ENCODE measurements around the gene OGFOD1. TPM values are rescaled to one million over a fixed set of nuclear protein-coding genes. Genes with fewer than 3 reads are reported as not detected.

Gene OGFOD1
- total and polyA plus RNA-seq, 2 donors (not counting 3 experiments of a cell fraction or from before 2014, with no cell fraction given), result 26.6 to 54.8 TPM

DNA sequence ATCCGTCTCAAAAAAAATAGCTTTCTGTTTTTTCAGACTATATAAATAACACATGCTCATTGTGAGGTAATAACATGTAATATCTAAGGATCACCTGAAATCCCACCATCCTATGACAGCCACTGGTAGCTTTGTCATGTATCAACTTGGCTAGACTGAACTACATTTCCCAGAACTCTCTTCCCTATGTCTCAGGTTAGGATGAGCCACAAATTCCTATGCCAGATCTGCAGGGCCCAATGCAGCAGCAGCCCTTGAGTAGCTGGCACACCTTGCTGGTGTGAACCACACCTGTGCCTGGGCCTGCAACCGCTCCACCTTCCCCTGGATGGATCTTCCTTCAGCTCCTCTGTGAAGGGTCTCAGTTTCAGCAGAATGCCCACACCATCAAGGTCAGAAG lies 28.1 kb downstream of the OGFOD1 start:
- H3K4me2 ChIP-seq (ENCODE audit: insufficient read depth, low read length), result no peak overlapping the region
- H3K4me3 ChIP-seq (replicated peaks in 1 of 3; ENCODE audit: insufficient read depth in 1 of 3, low read depth in 1 of 3, low read length in 3 of 3), result no peak overlapping the region
- peaks cover 6% of the 10 kb centered on the region for H3K4me1 ChIP-seq (ENCODE audit: control insufficient read depth, extremely low read depth, insufficient read depth, low read length)
- H3K9ac ChIP-seq (replicated peaks; ENCODE audit: extremely low read depth, insufficient read depth, low read length), result no peak overlapping the region
- BruUV-seq (replicated peaks), result no TSS peak
- intact Hi-C loops (cut with micrococcal nuclease) (loop anchor here (10.0 kb wide), 1 partner anchor 225 kb away; no protein-coding TSS in a partner anchor), dilution Hi-C loops (cut with MboI; ENCODE audit: extremely low pct_ligation_motif_present, low sequenced_read_pairs) (no loop called here)
- POLR2A ChIA-PET, result no interaction called here
- H3K9me1 ChIP-seq (replicated peaks; ENCODE audit: control insufficient read depth, extremely low read depth, insufficient read depth, low read length), result peaks cover 2% of the 10 kb centered on the region
- H3K27me3 ChIP-seq (ENCODE audit: control insufficient read depth in 2 of 2, insufficient read depth in 2 of 2, low read length in 2 of 2), result no peaks in the 10 kb centered on the region
- FAIRE-seq (no peak), DNase-seq (ENCODE audit: low read depth, low spot score) (no peak)
- peaks cover 5 to 20% of the 10 kb centered on the region in 2 experiments for H3K36me3 ChIP-seq (ENCODE audit: control insufficient read depth in 2 of 2, extremely low read depth in 1 of 2, insufficient read depth in 2 of 2, low read length in 2 of 2)
- no peak overlapping the region for H2AFZ ChIP-seq (ENCODE audit: low read depth, low read length)
- TF ChIP-seq GATA2 (IDR thresholded peaks at IDR 0.05; ENCODE audit: insufficient read depth, insufficient read length, low read depth, low read length) (no peak), MAX (IDR thresholded peaks at IDR 0.05; ENCODE audit: insufficient read depth, insufficient read length) (no peak)
- no peaks in the 10 kb centered on the region for H3K79me2 ChIP-seq (ENCODE audit: control insufficient read depth, insufficient read depth, low read length)
- H4K20me1 ChIP-seq (replicated peaks; ENCODE audit: control insufficient read depth, extremely low read depth, insufficient read depth, low read length), result no peaks in the 10 kb centered on the region
- H3K27ac ChIP-seq (ENCODE audit: insufficient read depth, low read depth, low read length), result no peak overlapping the region
- CTCF ChIA-PET, result interaction anchor here (0.9 to 1.0 kb wide), 2 partner anchors 12 to 121 kb away, joined by 3 read pairs; no protein-coding TSS in a partner anchor
- no peaks in the 10 kb centered on the region for H3K9me3 ChIP-seq (replicated peaks; ENCODE audit: control insufficient read depth, insufficient read depth, low read length)

DNA sequence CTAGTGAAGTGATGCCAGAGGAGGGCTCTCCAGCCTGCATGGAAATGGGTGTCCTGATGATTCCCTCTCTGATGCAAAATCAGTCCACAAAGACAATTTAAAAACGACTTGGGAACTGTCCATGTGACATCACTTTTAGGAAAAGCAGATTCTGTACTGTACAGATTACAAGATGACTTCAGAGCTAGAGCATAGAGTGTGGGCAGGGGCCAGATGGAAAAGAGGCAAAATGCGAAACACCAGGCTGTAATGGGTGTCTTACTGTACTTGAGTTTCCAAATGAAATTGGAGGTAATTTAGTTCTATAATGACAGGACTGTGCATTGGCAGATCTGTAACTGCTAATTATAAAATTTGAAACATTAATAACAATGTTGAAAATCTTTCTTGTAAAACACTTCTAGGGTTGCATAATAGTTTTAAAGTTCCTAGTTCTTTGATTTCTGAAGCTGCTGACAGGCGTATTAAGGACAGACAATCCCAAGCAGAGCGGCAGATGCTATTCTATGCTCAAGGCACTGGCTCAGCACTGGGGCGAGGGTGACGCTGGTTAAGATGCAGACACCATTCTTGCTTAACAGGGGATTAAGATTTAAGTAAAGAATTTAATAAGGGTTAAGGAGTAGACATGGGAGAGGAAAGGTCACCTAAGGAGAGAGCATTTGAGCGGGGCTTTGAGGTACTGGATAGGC lies 29.6 kb downstream of the OGFOD1 start:
- intact Hi-C loops (cut with micrococcal nuclease) (no loop called here), dilution Hi-C loops (cut with MboI; ENCODE audit: extremely low pct_ligation_motif_present, low sequenced_read_pairs) (no loop called here)
- Histone ChIP-seq H4K20me1 (replicated peaks; ENCODE audit: control insufficient read depth, extremely low read depth, insufficient read depth, low read length) (no peaks in the 10 kb centered on the region), H3K27ac (ENCODE audit: insufficient read depth, low read depth, low read length) (no peak overlapping the region), H3K9me3 (replicated peaks; ENCODE audit: control insufficient read depth, insufficient read depth, low read length) (no peaks in the 10 kb centered on the region), H3K4me3 (replicated peaks in 1 of 3; ENCODE audit: insufficient read depth in 1 of 3, low read depth in 1 of 3, low read length in 3 of 3) (no peak overlapping the region), H3K9me1 (replicated peaks; ENCODE audit: control insufficient read depth, extremely low read depth, insufficient read depth, low read length) (no peaks in the 10 kb centered on the region), H3K9ac (replicated peaks; ENCODE audit: extremely low read depth, insufficient read depth, low read length) (no peak overlapping the region), H3K79me2 (ENCODE audit: control insufficient read depth, insufficient read depth, low read length) (no peaks in the 10 kb centered on the region), H3K4me1 (ENCODE audit: control insufficient read depth, extremely low read depth, insufficient read depth, low read length) (peaks cover 6% of the 10 kb centered on the region), H3K27me3 (ENCODE audit: control insufficient read depth in 2 of 2, insufficient read depth in 2 of 2, low read length in 2 of 2) (no peaks in the 10 kb centered on the region), H3K4me2 (ENCODE audit: insufficient read depth, low read length) (no peak overlapping the region), H3K36me3 (ENCODE audit: control insufficient read depth in 2 of 2, extremely low read depth in 1 of 2, insufficient read depth in 2 of 2, low read length in 2 of 2) (peaks cover 6 to 8% of the 10 kb centered on the region in 2 experiments), H2AFZ (ENCODE audit: low read depth, low read length) (no peak overlapping the region)
- FAIRE-seq, result no peak
- TF ChIP-seq EZH2 (IDR thresholded peaks at IDR 0.05; ENCODE audit: borderline replicate concordance, low read depth, low read length, severe bottlenecking), result no peak
- no peak for TF ChIP-seq POLR2AphosphoS5 (IDR thresholded peaks at IDR 0.05; ENCODE audit: insufficient read depth, low read depth, low read length)
- TF ChIP-seq MAX (IDR thresholded peaks at IDR 0.05; ENCODE audit: insufficient read depth, insufficient read length), result no peak
- TF ChIP-seq JUN (IDR thresholded peaks at IDR 0.05; ENCODE audit: borderline replicate concordance, insufficient read depth, insufficient read length, low read depth), result no peak
- no peak for TF ChIP-seq GATA2 (IDR thresholded peaks at IDR 0.05; ENCODE audit: insufficient read depth, insufficient read length, low read depth, low read length)
- no peak for TF ChIP-seq MYC (IDR thresholded peaks at IDR 0.05; ENCODE audit: low read depth, low read length)
- no peak for DNase-seq (ENCODE audit: low read depth, low spot score)
- CTCF ChIA-PET, result interaction anchor here (1.6 kb wide), 1 partner anchor 235 kb away, joined by 3 read pairs; no protein-coding TSS in a partner anchor
- no TSS peak for BruUV-seq (replicated peaks)
- POLR2A ChIA-PET, result no interaction called here

Data from endothelial cell of umbilical vein (primary cell).